Measurements from ENCODE around the gene GARIN1A. TPM values are rescaled to one million over a fixed set of nuclear protein-coding genes. Genes with fewer than 3 reads are reported as not detected.
"Not testable (repeated sequence)": the region's sequence is repeated elsewhere in the genome, so short reads cannot be mapped to it uniquely, and the experiment has no call there.

The GARIN1A gene
- total and polyA plus RNA-seq, 2 of the 8 experiments (the other 6 are each of a cell fraction or from before 2014, with no cell fraction given): 0.34 TPM; not detected in 1

- H4K5ac ChIP-seq (ENCODE audit: insufficient read length, low read depth, low read length); H3K9me3 ChIP-seq (ENCODE audit: insufficient read depth in 2 of 2, low read depth in 1 of 2, low read length in 1 of 2); H3K4me2 ChIP-seq (ENCODE audit: insufficient read depth in 1 of 2, low read depth in 2 of 2, low read length in 2 of 2); H3K27me3 ChIP-seq (replicated peaks in 1 of 4; ENCODE audit: control insufficient read depth in 3 of 4, extremely low read depth in 1 of 4, insufficient read depth in 3 of 4, low read length in 3 of 4); H2AFZ ChIP-seq (ENCODE audit: low read length); H3K4me3 ChIP-seq (ENCODE audit: extremely low read depth in 1 of 4, insufficient read depth in 2 of 4, low read depth in 3 of 4, low read length in 4 of 4); H3K79me1 ChIP-seq (ENCODE audit: low read depth, low read length); H4K91ac ChIP-seq (replicated peaks; ENCODE audit: insufficient read length, low read length); H3K9ac ChIP-seq (replicated peaks in 1 of 4; ENCODE audit: extremely low read depth in 1 of 4, low read depth in 3 of 4, low read length in 3 of 4); H3K4me1 ChIP-seq (replicated peaks in 1 of 4; ENCODE audit: control insufficient read depth in 3 of 4, insufficient read depth in 4 of 4, low read length in 3 of 4); H4K8ac ChIP-seq (ENCODE audit: extremely low read depth, insufficient read depth, low read length); H2BK120ac ChIP-seq (replicated peaks; ENCODE audit: low read depth, low read length); H2BK15ac ChIP-seq (ENCODE audit: low read length); H3K14ac ChIP-seq (ENCODE audit: insufficient read length); H3K4ac ChIP-seq (replicated peaks; ENCODE audit: insufficient read length, low read depth, low read length); H3K79me2 ChIP-seq (ENCODE audit: control insufficient read depth in 1 of 2, insufficient read depth in 2 of 2, low read length in 2 of 2); H2BK5ac ChIP-seq (ENCODE audit: low read depth, low read length); H3K23me2 ChIP-seq (ENCODE audit: low read depth, low read length); CTCF ChIA-PET (ENCODE audit: partially characterized antibody); H4K20me1 ChIP-seq (replicated peaks in 1 of 2; ENCODE audit: control insufficient read depth in 1 of 2, insufficient read depth in 2 of 2, low read length in 2 of 2); POLR2A ChIA-PET (ENCODE audit: partially characterized antibody); H2AK5ac ChIP-seq (ENCODE audit: low read depth, low read length); H3K56ac ChIP-seq (replicated peaks; ENCODE audit: insufficient read length, low read depth, low read length); H2BK20ac ChIP-seq (ENCODE audit: low read length); DNase-seq (ENCODE audit: low read depth in 1 of 2, low spot score in 2 of 2); H3K36me3 ChIP-seq (ENCODE audit: control insufficient read depth in 2 of 4, insufficient read depth in 4 of 4, low read length in 3 of 4); H3K23ac ChIP-seq (ENCODE audit: insufficient read length); H3K27ac ChIP-seq (ENCODE audit: low read depth, low read length); H3K18ac ChIP-seq (ENCODE audit: extremely low read depth, low read length); H2BK12ac ChIP-seq (ENCODE audit: low read depth, low read length); FAIRE-seq: not testable (repeated sequence)
- 98% methylated on average over 6 of the region's 6 CpGs; no CpG with 5 or more reads in 1 of the 2 experiments for WGBS, 2 experiments (ENCODE audit: extremely low coverage in 1 of 2, insufficient coverage in 1 of 2, insufficient read length in 1 of 2, insufficient replicate concordance in 2 of 2, low coverage in 1 of 2, low lambda C conversion rate in 2 of 2, missing lambda C conversion rate in 1 of 2)
These were observed 25.2 kb upstream of the GARIN1A start for GRCh38 chr7:128646877-128647276.

- H2BK15ac ChIP-seq (ENCODE audit: low read length); H2AFZ ChIP-seq (ENCODE audit: low read length); H2AK5ac ChIP-seq (ENCODE audit: low read depth, low read length); H3K79me2 ChIP-seq (ENCODE audit: control insufficient read depth in 1 of 2, insufficient read depth in 2 of 2, low read length in 2 of 2); H4K8ac ChIP-seq (ENCODE audit: extremely low read depth, insufficient read depth, low read length); H3K4me2 ChIP-seq (ENCODE audit: insufficient read depth in 1 of 2, low read depth in 2 of 2, low read length in 2 of 2); H3K4me3 ChIP-seq (ENCODE audit: extremely low read depth in 1 of 4, insufficient read depth in 2 of 4, low read depth in 3 of 4, low read length in 4 of 4); H4K20me1 ChIP-seq (replicated peaks in 1 of 2; ENCODE audit: control insufficient read depth in 1 of 2, insufficient read depth in 2 of 2, low read length in 2 of 2); H2BK120ac ChIP-seq (replicated peaks; ENCODE audit: low read depth, low read length); FAIRE-seq; POLR2A ChIA-PET (ENCODE audit: partially characterized antibody); H3K27ac ChIP-seq (ENCODE audit: low read depth, low read length); H4K91ac ChIP-seq (replicated peaks; ENCODE audit: insufficient read length, low read length); H3K27me3 ChIP-seq (replicated peaks in 1 of 4; ENCODE audit: control insufficient read depth in 3 of 4, extremely low read depth in 1 of 4, insufficient read depth in 3 of 4, low read length in 3 of 4); H3K56ac ChIP-seq (replicated peaks; ENCODE audit: insufficient read length, low read depth, low read length); H3K14ac ChIP-seq (ENCODE audit: insufficient read length); H2BK20ac ChIP-seq (ENCODE audit: low read length); DNase-seq (ENCODE audit: low read depth in 1 of 2, low spot score in 2 of 2); H4K5ac ChIP-seq (ENCODE audit: insufficient read length, low read depth, low read length); H3K79me1 ChIP-seq (ENCODE audit: low read depth, low read length); H2BK5ac ChIP-seq (ENCODE audit: low read depth, low read length); H3K4ac ChIP-seq (replicated peaks; ENCODE audit: insufficient read length, low read depth, low read length); H3K9ac ChIP-seq (replicated peaks in 1 of 4; ENCODE audit: extremely low read depth in 1 of 4, low read depth in 3 of 4, low read length in 3 of 4); CTCF ChIA-PET (ENCODE audit: partially characterized antibody); H3K23me2 ChIP-seq (ENCODE audit: low read depth, low read length); H2BK12ac ChIP-seq (ENCODE audit: low read depth, low read length); H3K4me1 ChIP-seq (replicated peaks in 1 of 4; ENCODE audit: control insufficient read depth in 3 of 4, insufficient read depth in 4 of 4, low read length in 3 of 4); H3K9me3 ChIP-seq (ENCODE audit: insufficient read depth in 2 of 2, low read depth in 1 of 2, low read length in 1 of 2); H3K23ac ChIP-seq (ENCODE audit: insufficient read length); H3K18ac ChIP-seq (ENCODE audit: extremely low read depth, low read length): not testable (repeated sequence)
- peaks cover 0 to 26% (median 0%) of the 10 kb centered on the region in 4 experiments; a peak in 2 of 8 replicates for H3K36me3 ChIP-seq (ENCODE audit: control insufficient read depth in 2 of 4, insufficient read depth in 4 of 4, low read length in 3 of 4)
- 100% methylated on average over 5 of the region's 6 CpGs; no CpG with 5 or more reads in 1 of the 2 experiments for WGBS, 2 experiments (ENCODE audit: extremely low coverage in 1 of 2, insufficient coverage in 1 of 2, insufficient read length in 1 of 2, insufficient replicate concordance in 2 of 2, low coverage in 1 of 2, low lambda C conversion rate in 2 of 2, missing lambda C conversion rate in 1 of 2)
These were observed 21.0 kb upstream of the GARIN1A start for GRCh38 chr7:128651096-128651495.

Data from H1 (cell line).